SK-N-SH treated with all-trans-retinoic acid at 6 μM for 48 hours (cell line): ENCODE results near the gene DPP8.

Experiments
- ARNTL ChIP-seq: fragments of 450-650 bp; formaldehyde crosslinking; IDR thresholded peaks from 2 replicates; pipeline ENCODE4 v1.5.0; 2020; ENCODE audit warnings: low read depth, mild to moderate bottlenecking, moderate library complexity, borderline replicate concordance
- BACH2 ChIP-seq: fragments of 250-450 bp; sonication (Bioruptor Pico); IDR thresholded peaks from 2 replicates; pipeline ENCODE4 v1.9.0; 2021; ENCODE audit warnings: mild to moderate bottlenecking, borderline replicate concordance
- CREB5 ChIP-seq: fragments of 250-450 bp; sonication (Bioruptor Pico); IDR thresholded peaks from 2 replicates; pipeline ENCODE4 v1.5.1; 2020; ENCODE audit warnings: low read depth, mild to moderate bottlenecking, moderate library complexity
- ESRRG ChIP-seq: fragments of 250-450 bp; sonication (Bioruptor Pico); IDR thresholded peaks from 2 replicates; pipeline ENCODE4 v1.6.1; 2021; ENCODE audit warnings: mild to moderate bottlenecking
- PATZ1 ChIP-seq: fragments of 250-450 bp; sonication (Bioruptor Pico); IDR thresholded peaks from 2 replicates; pipeline ENCODE4 v1.8.0; 2020; ENCODE audit warnings: mild to moderate bottlenecking, moderate library complexity, borderline replicate concordance
- POU6F1 ChIP-seq: fragments of 250-450 bp; sonication (Bioruptor Pico); IDR thresholded peaks from 2 replicates; pipeline ENCODE4 v1.8.0; 2021; ENCODE audit warnings: low read depth, mild to moderate bottlenecking, moderate library complexity, borderline replicate concordance
- RARB ChIP-seq: fragments of 250-450 bp; sonication (Bioruptor Pico); IDR thresholded peaks from 2 replicates; pipeline ENCODE4 v1.8.0; 2021; ENCODE audit warnings: mild to moderate bottlenecking, moderate library complexity
- SNAI2 ChIP-seq: fragments of 250-450 bp; sonication (Bioruptor Pico); IDR thresholded peaks from 2 replicates; pipeline ENCODE4 v1.5.0; 2020; ENCODE audit warnings: mild to moderate bottlenecking, moderate library complexity
- TCF4 ChIP-seq: fragments of 250-450 bp; sonication (Bioruptor Pico); IDR thresholded peaks from 2 replicates; pipeline ENCODE4 v1.8.0; 2021; ENCODE audit warnings: mild to moderate bottlenecking, moderate library complexity, borderline replicate concordance
- TOX ChIP-seq: fragments of 250-450 bp; sonication (Bioruptor Pico); IDR thresholded peaks from 2 replicates; pipeline ENCODE4 v1.8.0; 2021; ENCODE audit warnings: mild to moderate bottlenecking, moderate library complexity, borderline replicate concordance
- ZFP3 ChIP-seq: fragments of 250-450 bp; sonication (Bioruptor Pico); IDR thresholded peaks from 2 replicates; pipeline ENCODE4 v1.5.0; 2020; ENCODE audit warnings: mild to moderate bottlenecking, moderate library complexity
- ZFP30 ChIP-seq: fragments of 450-650 bp; formaldehyde crosslinking; IDR thresholded peaks from 2 replicates; pipeline ENCODE4 v1.5.0; 2022; ENCODE audit warnings: mild to moderate bottlenecking, moderate library complexity
- ZNF70 ChIP-seq: fragments of 450-650 bp; formaldehyde crosslinking; IDR thresholded peaks from 2 replicates; pipeline ENCODE4 v1.5.0; 2020; ENCODE audit warnings: mild to moderate bottlenecking, moderate library complexity
- ZNF8 ChIP-seq: fragments of 450-650 bp; formaldehyde crosslinking; IDR thresholded peaks from 2 replicates; pipeline ENCODE4 v1.5.0; 2020; ENCODE audit warnings: mild to moderate bottlenecking, moderate library complexity

- no peak for TF ChIP-seq TCF4
- no peak for TF ChIP-seq RARB (CRISPR knock-in tag)
- no peak for TF ChIP-seq CREB5
- TF ChIP-seq POU6F1 = no peak
- no peak for TF ChIP-seq ZNF70 (CRISPR knock-in tag)
- no peak for TF ChIP-seq BACH2 (CRISPR knock-in tag)
- TF ChIP-seq PATZ1 (CRISPR knock-in tag) = no peak
- no peak for TF ChIP-seq ZFP3 (CRISPR knock-in tag)
- no peak for TF ChIP-seq ARNTL (CRISPR knock-in tag)
- TF ChIP-seq ZNF8 (CRISPR knock-in tag) = no peak
- no peak for TF ChIP-seq ZFP30 (CRISPR knock-in tag)
- TF ChIP-seq ESRRG (CRISPR knock-in tag) = no peak
- no peak for TF ChIP-seq TOX (CRISPR knock-in tag)
- no peak for TF ChIP-seq SNAI2 (CRISPR knock-in tag)
Measured at GRCh38 chr15:65509321-65509720, 8.2 kb downstream of the DPP8 start.
